HG03442 (cell line): ENCODE results near the gene PRAMEF12.
"Not testable (repeated sequence)": the region's sequence is repeated elsewhere in the genome, so short reads cannot be mapped to it uniquely, and the experiment has no call there.

Experiments
- ATAC-seq: cut with Tn5 transposase; IDR thresholded peaks from one replicate; pipeline ENCODE4 v1.9.1; 2021; ENCODE audit warnings: mild to moderate bottlenecking, moderate library complexity; ENCODE audit not compliant: unreplicated experiment

Gene PRAMEF12

DNA sequence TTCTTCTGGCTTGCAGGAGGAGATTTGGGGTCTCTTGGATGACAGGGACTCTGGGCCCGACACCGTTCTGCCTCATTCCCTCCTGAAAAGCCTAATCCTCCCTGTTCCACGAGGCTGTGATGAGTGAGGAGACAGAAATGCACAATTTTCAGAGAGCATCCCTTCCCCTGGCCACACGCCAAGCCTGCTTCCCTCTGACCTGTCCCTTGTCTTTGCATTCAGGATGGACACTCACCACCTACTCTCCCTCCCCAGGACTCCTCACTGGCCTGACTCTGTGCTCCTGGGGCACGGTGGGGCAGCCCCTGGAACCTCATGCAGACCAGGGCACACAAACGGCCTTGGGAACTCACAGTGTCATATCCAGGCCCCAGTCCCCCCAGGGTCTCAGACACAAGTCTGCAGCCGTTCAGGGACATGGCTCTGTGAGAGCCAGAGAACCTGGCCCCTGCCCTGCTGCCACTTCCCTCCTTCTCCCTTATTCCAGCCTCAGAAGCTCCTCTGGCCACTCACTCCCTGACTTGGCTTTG is 3.5 kb upstream of the PRAMEF12 start:
- ATAC-seq, result no peak

DNA sequence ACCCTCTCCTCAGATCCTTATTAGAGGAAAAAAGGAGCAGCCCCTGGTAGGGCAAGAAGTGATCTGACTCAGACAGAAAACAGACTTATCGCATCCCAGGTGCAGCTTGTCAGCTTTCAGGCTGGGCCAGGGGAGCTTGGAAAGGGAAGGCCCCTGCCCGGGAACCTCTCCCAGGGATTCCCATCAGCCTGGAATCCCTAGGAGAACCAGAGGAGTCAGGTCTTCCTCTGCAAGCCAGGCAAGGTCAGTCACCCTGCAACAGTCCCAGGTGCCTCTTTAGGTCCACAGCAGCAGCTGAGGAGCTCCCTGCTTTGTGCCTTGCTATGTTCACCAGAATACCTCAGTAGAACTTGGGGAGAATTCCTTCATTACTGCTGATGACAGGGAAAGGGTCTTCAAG is 2.9 kb upstream of the PRAMEF12 start:
- no peak for ATAC-seq

DNA sequence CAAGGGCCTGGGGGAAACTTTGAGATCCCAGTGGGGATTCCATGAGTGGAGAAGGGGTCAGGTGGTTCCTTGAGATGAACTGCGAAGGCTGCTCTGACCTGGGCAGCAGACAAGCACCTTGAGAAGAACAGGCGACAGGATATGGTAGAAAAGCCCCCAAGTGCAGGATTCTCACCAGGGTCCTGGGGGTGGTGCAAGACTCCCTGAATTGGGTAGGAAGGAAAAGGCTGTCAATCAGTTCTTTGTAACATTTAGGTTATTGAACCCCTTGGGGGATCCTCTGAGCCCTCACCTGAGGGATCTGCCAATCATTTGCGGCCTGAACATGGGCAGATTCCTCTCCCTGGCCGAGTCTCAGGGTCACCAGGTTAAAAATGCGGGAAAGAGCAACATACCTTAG is 2.4 kb upstream of the PRAMEF12 start:
- ATAC-seq, result no peak

DNA sequence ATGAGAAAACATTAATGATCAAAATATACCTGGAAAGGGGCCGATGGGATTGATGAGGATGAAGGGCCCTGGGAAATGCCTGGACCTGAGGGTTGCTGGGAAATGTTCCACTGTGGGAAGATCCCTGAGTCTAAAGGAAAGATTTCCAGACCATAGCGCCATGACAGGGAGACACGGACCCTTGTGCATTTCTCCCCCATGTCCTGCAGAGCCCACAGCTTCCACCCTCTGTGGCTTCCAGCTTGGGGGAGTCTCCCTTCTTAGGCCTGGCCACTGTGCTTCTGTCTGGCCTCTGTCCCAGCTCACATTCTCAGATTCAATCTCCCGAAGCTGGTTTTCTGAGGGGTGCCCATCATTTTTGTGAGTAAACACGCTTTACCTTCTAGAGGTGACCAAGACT is 1.0 kb upstream of the PRAMEF12 start:
- no peak for ATAC-seq

DNA sequence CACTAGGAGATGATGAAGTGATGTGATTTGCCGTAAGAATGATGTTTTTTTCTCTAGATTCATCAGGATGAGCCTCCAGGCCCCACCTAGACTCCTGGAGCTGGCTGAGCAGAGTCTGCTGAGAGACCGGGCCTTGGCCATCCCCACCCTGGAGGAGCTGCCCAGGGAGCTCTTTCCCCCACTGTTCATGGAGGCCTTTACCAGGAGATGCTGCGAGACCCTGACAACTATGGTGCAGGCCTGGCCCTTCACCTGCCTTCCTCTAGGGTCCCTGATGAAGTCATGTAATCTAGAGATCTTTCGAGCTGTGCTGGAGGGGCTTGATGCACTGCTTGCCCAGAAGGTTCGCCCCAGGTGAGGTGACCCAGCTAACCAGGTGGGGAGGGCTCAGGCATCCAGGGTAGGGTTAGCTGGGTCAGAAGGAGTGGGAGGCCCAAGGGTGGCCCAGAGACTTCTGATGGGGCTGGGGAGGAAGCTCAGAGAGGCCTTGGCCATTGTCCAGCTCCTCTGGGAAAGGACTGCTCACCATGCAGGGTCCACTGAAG is 1.3 kb downstream of the PRAMEF12 start:
- no peak for ATAC-seq

DNA sequence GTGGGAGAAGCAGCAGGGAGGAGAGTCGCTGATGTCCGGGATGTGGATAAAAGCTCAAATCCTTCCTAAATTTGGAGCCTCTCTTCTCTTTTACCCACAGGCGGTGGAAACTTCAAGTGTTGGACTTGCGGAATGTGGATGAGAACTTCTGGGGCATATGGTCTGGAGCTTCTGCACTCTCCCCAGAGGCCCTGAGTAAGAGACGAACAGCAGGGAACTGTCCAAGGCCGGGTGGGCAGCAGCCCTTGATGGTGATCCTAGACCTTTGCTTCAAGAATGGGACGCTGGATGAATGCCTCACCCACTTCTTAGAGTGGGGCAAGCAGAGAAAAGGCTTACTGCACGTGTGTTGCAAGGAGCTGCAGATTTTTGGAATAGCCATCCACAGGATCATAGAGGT is 1.9 kb downstream of the PRAMEF12 start:
- ATAC-seq, result no peak

DNA sequence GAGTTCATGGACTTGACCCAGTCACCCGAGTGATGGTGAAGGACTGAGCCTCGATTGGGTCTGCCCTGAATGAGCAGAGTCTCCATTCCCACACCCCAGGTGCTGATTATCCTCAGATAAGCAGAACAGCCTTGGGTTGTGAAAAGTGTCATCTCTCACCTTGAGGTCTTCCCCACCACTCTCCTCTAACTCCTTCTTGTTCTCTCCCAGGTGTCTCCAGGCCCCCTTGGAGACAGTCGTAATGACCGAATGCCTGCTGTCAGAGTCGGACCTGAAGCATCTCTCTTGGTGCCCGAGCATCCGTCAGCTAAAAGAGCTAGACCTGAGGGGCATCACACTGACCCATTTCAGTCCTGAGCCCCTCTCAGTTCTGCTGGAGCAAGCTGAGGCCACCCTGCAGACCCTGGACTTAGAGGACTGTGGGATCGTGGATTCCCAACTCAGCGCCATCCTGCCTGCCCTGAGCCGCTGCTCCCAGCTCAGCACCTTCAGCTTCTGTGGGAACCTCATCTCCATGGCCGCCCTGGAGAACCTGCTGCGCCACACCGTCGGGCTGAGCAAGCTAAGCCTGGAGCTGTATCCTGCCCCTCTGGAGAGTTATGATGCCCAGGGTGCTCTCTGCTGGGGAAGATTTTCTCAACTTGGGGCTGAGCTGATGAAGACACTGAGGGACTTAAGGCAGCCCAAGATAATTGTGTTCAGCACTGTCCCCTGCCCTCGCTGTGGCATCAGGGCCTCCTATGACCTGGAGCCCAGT is 3.4 kb downstream of the PRAMEF12 start:
- ATAC-seq, result no peak

DNA sequence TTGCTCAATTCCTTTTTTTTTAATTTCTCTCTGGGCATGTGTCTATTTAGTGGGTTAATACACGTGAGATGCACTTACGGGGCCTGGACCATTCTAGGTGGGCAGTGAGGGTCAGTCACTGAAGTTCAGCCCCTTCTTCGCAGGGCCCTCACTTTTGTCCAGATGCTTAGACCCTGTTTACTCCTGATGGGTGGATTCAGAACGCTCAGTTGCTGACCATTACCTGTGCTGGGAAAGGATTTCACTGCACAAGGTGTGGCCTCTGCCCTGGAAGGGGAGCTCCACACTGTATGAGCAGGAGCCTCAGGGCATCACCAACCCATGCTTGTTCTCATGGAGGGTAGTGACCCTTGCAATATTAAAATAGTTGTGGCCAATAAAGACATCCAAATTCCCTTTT is 4.5 kb downstream of the PRAMEF12 start:
- ATAC-seq, result no peak

DNA sequence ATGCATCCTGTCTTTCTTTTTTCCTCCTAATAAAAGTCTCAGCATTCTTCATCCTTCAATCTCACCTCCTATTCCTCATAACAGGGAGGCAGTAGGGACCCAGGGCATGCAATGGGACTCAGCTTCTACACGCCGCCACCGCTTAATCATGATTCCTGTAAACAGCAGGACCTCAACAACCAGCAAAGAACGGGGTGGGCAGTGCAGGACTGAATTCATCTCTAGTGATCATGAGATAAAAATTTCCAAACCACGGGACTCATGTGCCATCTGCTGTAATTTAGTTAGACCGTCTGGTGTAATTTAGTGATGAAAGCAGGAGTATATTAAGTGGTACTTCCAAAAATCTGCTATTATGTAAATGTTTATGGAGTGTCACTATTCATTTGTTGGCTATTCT is 5.4 kb downstream of the PRAMEF12 start:
- ATAC-seq, result no peak

DNA sequence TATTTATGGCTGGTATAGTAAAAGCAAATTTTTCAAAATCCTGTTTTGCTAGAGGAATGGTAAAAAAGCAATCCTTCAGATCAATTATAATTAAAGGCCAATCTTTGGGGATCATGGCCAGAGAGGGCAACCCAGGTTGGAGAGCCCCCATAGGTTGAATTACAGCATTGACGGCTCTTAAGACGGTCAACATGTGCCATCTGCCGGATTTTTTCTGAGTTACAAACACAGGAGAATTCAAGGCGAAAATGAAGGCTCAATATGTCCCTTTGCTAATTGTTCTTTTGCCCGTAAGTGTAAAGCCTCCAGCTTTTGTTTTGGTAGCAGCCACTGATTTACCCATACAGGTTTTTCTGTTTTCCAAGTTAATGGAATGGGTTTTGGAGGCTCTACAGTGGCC is 8.0 kb downstream of the PRAMEF12 start:
- ATAC-seq, result not testable (repeated sequence)

DNA sequence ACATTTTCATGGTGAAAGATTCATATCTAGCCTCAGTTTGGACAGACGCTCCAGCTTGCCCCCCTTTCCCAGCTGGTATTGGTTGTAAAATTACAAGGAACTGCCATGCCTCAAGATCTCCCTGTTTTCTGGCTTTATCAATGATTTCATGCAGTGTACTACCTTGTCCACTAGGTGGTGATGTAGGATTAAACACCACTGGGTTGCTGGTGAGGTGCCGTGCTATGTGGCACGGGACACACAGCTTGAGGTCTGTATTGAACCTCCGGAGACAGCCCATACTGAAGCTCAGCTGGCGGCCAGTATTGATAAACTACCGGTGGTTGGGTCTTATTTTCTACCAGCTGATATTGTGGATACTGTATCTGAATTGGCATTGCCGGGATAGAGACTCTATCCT is 10.2 kb downstream of the PRAMEF12 start:
- not testable (repeated sequence) for ATAC-seq

DNA sequence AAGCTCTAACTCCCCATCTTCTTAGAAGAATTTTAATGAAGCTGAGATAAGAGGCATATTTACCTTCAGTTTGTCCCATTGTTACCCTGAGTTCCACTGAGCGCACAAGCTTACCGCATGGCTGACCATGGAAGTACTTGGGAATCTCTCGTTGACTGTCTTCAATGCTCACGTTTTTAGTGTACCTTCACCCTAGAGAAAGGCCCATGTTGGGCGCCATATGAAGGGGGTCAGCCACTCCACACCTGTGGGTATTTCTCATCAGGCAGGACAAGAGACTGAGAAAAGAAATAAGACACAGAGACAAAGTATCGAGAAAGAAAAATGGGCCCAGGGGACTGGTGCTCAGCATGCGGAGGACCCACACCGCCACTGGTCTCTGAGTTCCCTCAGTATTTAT is 11.2 kb downstream of the PRAMEF12 start:
- ATAC-seq, result not testable (repeated sequence)

DNA sequence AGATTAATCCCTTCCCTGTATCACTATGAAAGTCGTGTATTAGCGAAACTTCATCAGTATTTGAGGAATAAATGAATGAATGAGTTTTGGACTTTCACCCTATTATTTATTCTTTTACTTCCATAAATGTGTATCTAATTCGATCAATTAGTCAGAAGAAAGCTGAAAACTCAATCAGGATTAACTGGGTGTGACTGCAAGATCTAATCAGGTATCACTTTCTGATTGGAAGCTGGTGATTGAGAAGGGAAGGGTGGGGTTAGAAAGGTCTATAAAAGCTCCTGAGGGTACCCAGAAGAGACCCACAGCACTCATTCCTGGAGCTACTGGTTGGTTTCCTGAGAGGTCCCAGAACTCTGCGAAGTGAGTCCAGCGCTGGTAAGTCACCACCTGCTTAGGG is 17.6 kb downstream of the PRAMEF12 start, which contains the start of gene PRAMEF1:
PRAMEF1 (plus strand) TSS at position 301 of the 400 bp plus-strand sequence. CDS start 1,831 bp downstream, outside the sequence.
- ATAC-seq, result not testable (repeated sequence)

DNA sequence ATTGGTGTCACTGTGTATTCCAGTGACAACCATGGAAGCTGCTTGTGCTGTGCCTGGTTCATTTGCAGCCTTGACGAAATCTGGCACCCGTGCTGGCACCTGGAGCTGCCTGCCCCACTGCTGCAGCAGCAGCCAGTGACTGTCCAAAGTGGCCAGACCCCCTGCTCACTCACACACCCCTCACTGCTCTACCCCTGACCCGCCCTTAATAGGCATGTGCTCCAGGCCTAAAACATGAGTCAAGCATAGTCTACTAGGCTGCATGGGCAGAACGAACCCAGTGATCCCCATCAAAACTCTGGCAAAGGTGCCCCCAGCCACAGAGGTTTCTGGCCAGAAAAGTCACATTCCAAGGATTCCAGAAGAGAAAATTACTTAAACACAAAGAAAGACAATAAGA is 25.4 kb downstream of the PRAMEF12 start:
- ATAC-seq, result no peak

DNA sequence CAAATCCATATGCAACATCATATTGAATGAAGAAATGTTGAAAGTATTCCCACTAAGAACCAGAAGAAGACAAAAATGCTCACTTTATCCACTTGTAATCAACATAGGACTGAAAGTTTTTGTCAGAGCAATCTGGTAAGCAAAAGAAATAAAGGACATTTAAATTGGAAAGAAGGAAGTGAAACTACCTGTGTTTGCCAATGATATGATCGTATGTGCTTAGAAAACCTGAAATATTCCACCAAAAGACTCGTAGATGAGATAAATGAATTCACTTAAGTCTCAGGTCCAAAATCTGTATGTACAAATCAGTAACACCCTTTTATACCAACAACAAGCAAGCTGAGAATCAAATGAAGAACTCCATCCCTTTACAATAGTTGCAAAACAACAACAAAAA is 26.2 kb downstream of the PRAMEF12 start:
- ATAC-seq, result no peak

DNA sequence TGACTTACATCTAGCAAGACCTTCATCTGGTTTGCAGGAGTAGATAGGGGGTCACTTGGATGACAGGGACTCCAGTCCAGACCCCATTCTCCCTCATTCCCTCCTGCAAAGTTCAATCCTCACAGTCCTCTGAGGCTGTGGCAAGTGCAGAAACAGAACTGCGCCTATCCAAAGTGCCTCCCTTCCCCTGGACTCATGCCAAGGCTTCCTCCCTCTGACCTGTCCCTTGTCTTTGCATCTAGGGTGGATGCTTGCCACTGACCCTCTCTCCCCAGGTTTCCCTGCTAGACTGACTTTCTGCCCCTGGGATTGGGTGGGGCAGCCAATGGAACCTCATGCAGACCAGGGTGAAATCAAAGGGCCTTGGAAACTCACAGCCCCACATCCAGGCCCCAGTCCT is 36.4 kb downstream of the PRAMEF12 start:
- ATAC-seq, result no peak

DNA sequence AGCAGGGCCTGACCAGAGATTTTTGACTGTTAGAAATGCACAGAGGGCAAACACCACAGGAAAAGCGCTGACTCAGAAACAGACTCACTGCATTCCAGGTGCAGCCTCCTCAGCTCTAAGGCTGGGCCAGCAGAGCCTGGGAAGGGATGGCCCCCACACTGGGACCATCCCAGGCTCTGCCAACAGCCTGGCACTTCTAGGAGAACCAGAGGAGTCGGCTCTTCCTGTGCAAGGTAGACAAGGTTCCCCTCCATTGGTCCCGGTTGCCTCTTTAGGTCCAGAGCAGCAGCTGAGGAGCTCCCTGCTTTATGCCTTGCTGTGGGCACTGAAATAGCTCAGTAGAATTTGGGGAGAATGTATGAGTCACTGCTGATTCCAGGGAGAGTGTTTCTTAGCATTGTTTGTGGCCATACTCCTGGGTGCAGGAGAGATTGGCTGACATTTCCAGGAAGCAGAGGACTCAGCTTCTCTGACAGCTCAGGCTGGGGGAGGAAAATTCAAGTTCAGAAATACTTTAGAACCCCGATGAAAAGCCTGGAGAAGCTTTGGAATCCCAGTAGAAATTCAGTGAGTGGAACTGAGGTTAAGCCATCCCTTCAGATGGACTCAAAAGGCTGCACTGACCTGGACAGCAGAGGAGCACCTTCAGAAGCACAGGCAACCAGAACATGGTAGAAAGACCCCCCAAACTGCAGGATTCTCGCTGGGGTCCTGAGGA is 37.3 kb downstream of the PRAMEF12 start:
- ATAC-seq, result no peak

DNA sequence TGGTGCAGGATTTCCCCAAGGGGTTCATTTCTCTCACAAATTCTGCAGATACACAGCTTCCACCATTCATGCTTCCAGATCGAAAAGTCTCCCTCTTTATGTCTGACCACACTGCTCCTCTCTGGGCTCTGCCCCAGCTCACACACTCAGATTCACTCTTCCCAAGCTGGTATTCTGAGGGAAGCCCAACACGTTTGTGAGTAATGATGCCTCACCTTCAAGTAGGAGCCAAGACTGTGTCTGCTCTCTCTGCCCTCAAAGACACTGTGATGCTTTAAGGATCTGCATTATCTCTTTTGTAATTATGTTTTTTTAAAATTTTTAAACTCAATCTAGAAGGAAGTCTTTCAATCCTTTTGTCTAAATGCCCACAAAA is 37.9 kb downstream of the PRAMEF12 start:
- ATAC-seq, result no peak

DNA sequence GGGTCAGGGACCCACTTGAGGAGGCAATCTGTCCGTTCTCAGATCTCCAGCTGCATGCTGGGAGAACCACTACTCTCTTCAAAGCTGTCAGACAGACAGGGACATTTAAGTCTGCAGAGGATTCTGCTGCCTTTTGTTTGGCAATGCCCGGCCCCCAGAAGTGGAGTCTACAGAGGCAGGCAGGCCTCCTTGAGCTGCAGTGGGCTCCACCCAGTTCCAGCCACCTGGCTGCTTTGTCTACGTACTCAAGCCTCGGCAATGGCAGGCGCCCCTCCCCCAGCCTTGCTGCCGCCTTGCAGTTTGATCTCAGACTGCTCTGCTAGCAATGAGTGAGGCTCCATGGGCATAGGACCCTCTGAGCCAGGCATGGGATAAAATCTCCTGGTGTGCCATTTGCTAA is 45.5 kb downstream of the PRAMEF12 start:
- ATAC-seq, result not testable (repeated sequence)
